Caco-2 (cell line): ENCODE data around the gene WNT5B. TPM values are rescaled to one million over a fixed set of nuclear protein-coding genes. Genes with fewer than 3 reads are reported as not detected.

Source experiments
- BruUV-seq: library from RNA; stranded (reverse); fragments of 400-500 nt; replicated peaks from 2 replicates; lab custom pipeline; 2021; lab: Mats Ljungman, UMichigan
- CTCF ChIA-PET: fragments of 300-600 bp; sonication (Branson Sonifier 250); formaldehyde crosslinking; loops from one replicate; lab custom pipeline; 2022; ENCODE audit warnings: antibody characterized with exemption; lab: Charles Lee
- POLR2A ChIA-PET: fragments of 300-600 bp; sonication (Branson Sonifier 250); formaldehyde crosslinking; loops from one replicate; lab custom pipeline; 2022; ENCODE audit warnings: antibody characterized with exemption; lab: Charles Lee
- DNase-seq, 2 experiments: peaks; one replicate each; pipeline versions ENCODE4 v3.0.0 to v3.0.0-alpha.2; 2020 to 2022
- H3K27me3 ChIP-seq: replicated peaks from 2 replicates; pipeline ENCODE4 v1.6.0; 2011; ENCODE audit warnings: low read length; ENCODE audit not compliant: control insufficient read depth, insufficient read depth
- H3K36me3 ChIP-seq: 2 replicates; pipeline ENCODE4 v1.5.1; 2011; ENCODE audit warnings: low read length; ENCODE audit not compliant: control insufficient read depth, insufficient read depth
- H3K4me1 ChIP-seq: fragments of 250-450 bp; sonication (Bioruptor Pico); 2 replicates; pipeline ENCODE4 v1.5.1; 2020; ENCODE audit warnings: mild to moderate bottlenecking
- H3K4me3 ChIP-seq: 2 replicates; pipeline ENCODE4 v1.5.1; 2011; ENCODE audit warnings: low read depth, mild to moderate bottlenecking, control low read depth, low read length
- H3K9me3 ChIP-seq: fragments of 250-450 bp; sonication (Bioruptor Pico); 2 replicates; pipeline ENCODE4 v1.5.1; 2020; ENCODE audit warnings: mild to moderate bottlenecking, moderate library complexity
- H3K27ac Mint-ChIP-seq: one replicate; pipeline ENCODE4 v1.8.0; 2022; ENCODE audit warnings: mixed read lengths; ENCODE audit not compliant: unreplicated experiment
- H3K27me3 Mint-ChIP-seq: one replicate; pipeline ENCODE4 v1.8.0; 2022; ENCODE audit warnings: mixed read lengths; ENCODE audit not compliant: insufficient read depth, unreplicated experiment
- H3K36me3 Mint-ChIP-seq: one replicate; pipeline ENCODE4 v1.8.0; 2022; ENCODE audit warnings: mild to moderate bottlenecking, mixed read lengths; ENCODE audit not compliant: insufficient read depth, unreplicated experiment
- H3K4me1 Mint-ChIP-seq: one replicate; pipeline ENCODE4 v1.8.0; 2022; ENCODE audit warnings: low read depth, mixed read lengths; ENCODE audit not compliant: unreplicated experiment
- H3K4me3 Mint-ChIP-seq: one replicate; pipeline ENCODE4 v1.8.0; 2022; ENCODE audit warnings: mild to moderate bottlenecking, moderate library complexity, mixed read lengths; ENCODE audit not compliant: unreplicated experiment
- H3K9me3 Mint-ChIP-seq: one replicate; pipeline ENCODE4 v1.8.0; 2022; ENCODE audit warnings: mixed read lengths; ENCODE audit not compliant: unreplicated experiment
- CTCF ChIP-seq, 2 experiments: fragments of 200-600 bp in 1 of 2; IDR thresholded peaks; 1 replicate in 1 of 2; 2 replicates in 1 of 2; pipeline versions ENCODE4 v1.5.1 to v1.8.0; 2011 to 2022; ENCODE audit warnings: antibody characterized with exemption in 1 of 2, control low read depth in 1 of 2, inconsistent platforms in 1 of 2, low read depth in 1 of 2, low read length in 1 of 2, mild to moderate bottlenecking in 1 of 2, moderate library complexity in 1 of 2; ENCODE audit not compliant: insufficient read depth in 1 of 2, severe bottlenecking in 1 of 2, unreplicated experiment in 1 of 2
- intact Hi-C: fragments of 100-400 bp; cut with micrococcal nuclease; formaldehyde crosslinking; loops from one replicate; pipeline ENCODE4 v1.10.0; 2022; ENCODE audit not compliant: unreplicated experiment
- total RNA-seq: library from RNA; stranded (reverse); gene quantifications from 2 replicates; pipeline ENCODE4 v1.2.3, GENCODE V29; 2022

WNT5B gene
- total RNA-seq, 1 experiment from 2014 or later = 6.9 TPM

GRCh38 chr12:1580526-1580925, 48.5 kb upstream of the WNT5B start:
- H3K9me3 Mint-ChIP-seq = no peaks in the 10 kb centered on the region
- H3K27ac Mint-ChIP-seq = no peak overlapping the region
- no peak for DNase-seq
- no peaks in the 10 kb centered on the region for H3K36me3 Mint-ChIP-seq
- H3K36me3 ChIP-seq = no peaks in the 10 kb centered on the region
- intact Hi-C loops = loop anchor here (5.0 to 10.0 kb wide), 2 partner anchors 306 to 633 kb away; partner anchors contain the start of gene RAD52
- ChIA-PET POLR2A (no interaction called here), CTCF (no interaction called here)
- peaks cover 12% of the 10 kb centered on the region for H3K4me1 Mint-ChIP-seq
- H3K27me3 Mint-ChIP-seq = no peaks in the 10 kb centered on the region
- no peak overlapping the region for H3K4me3 ChIP-seq
- no peak overlapping the region for H3K4me3 Mint-ChIP-seq
- BruUV-seq = no TSS peak
- TF ChIP-seq CTCF (IDR thresholded peaks at IDR 0.05; ENCODE audit: insufficient read depth in 1 of 2, low read depth in 1 of 2, low read length in 1 of 2, severe bottlenecking in 1 of 2, unreplicated experiment in 1 of 2) = no peak
- H3K27me3 ChIP-seq = no peaks in the 10 kb centered on the region
- no peaks in the 10 kb centered on the region for H3K9me3 ChIP-seq
- peaks cover 21% of the 10 kb centered on the region for H3K4me1 ChIP-seq

DNA sequence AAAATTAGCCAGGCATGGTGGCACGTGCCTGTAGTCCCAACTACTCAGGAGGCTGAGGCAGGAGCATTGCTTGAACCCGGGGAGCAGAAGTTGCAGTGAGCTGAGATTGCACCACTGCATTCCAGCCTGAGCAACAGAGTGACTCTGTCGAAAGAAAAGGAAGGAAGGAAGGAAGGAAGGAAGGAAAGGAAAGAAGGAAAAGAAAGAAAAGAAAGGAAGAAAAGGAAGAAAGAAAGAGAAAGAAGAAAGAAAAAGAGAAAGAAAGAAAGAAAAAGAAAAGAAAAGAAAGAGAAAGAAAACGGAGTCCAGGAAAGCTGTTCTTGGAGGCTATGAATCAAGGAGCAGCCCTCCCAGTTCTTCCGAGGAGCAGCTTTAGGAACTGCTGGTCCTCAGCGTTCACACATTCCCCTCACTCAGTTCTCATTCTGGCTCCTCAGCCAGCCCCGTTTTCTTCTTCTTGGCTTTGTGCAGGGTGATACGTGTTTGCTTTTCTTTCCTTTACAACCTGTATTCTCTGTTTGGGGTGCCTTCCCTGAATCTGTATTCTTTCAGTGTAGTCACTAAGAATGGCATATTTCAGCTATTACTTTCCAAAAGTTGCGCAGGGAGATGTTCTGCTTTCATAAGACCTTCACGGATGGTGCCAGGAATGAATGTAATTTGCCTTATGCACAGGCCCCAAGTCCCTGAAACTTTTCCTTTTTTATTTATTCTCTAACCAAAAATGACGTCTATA, 46.9 kb upstream of the WNT5B start:
- CTCF ChIA-PET = interaction anchor here (1.6 to 3.2 kb wide), 3 partner anchors 24 to 1006 kb away, joined by 4 to 91 read pairs (median 15); no protein-coding TSS in a partner anchor
- Mint-ChIP-seq H3K27ac (no peak overlapping the region), H3K27me3 (no peaks in the 10 kb centered on the region), H3K4me1 (no peaks in the 10 kb centered on the region), H3K4me3 (no peak overlapping the region), H3K9me3 (no peaks in the 10 kb centered on the region), H3K36me3 (no peaks in the 10 kb centered on the region)
- Histone ChIP-seq H3K9me3 (no peaks in the 10 kb centered on the region), H3K4me1 (peaks cover 5% of the 10 kb centered on the region), H3K27me3 (no peaks in the 10 kb centered on the region), H3K4me3 (no peak overlapping the region), H3K36me3 (no peaks in the 10 kb centered on the region)
- no peak for DNase-seq
- POLR2A ChIA-PET = interaction anchor here (0.7 kb wide), 1 partner anchor 156 kb away, joined by 3 read pairs; no protein-coding TSS in a partner anchor
- intact Hi-C loops = loop anchor here (2.0 to 10.0 kb wide), 3 partner anchors 63 to 635 kb away; partner anchors contain the start of gene RAD52
- TF ChIP-seq CTCF (IDR thresholded peaks at IDR 0.05; ENCODE audit: insufficient read depth in 1 of 2, low read depth in 1 of 2, low read length in 1 of 2, severe bottlenecking in 1 of 2, unreplicated experiment in 1 of 2) = no peak
- BruUV-seq = no TSS peak

DNA sequence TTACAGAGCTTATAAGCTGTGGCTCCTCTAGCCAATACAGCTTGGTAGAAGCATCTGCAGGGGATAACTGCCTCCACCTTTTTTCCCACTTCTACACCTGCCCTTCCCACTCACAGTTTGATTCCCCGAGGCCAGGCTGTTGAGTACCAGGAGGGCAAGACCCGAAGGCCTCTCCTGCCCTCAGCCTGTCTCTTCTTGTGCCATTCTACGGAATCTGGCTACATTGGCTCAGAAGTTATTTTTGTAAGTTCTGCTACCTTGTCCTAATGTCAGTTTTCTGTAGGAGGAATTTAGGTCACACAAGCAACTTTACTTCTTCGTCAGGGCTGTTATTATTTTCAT, 46.4 kb upstream of the WNT5B start:
- H3K27ac Mint-ChIP-seq = no peak overlapping the region
- no peaks in the 10 kb centered on the region for H3K4me1 Mint-ChIP-seq
- no peak overlapping the region for H3K4me3 Mint-ChIP-seq
- no peak overlapping the region for H3K4me3 ChIP-seq
- ChIA-PET CTCF (interaction anchor here (0.5 to 3.2 kb wide), 9 partner anchors 10 to 1080 kb away, joined by 3 to 91 read pairs (median 5); no protein-coding TSS in a partner anchor), POLR2A (interaction anchor here (1.4 kb wide), 1 partner anchor 592 kb away, joined by 3 read pairs; the partner anchor contains the start of gene ERC1)
- no TSS peak for BruUV-seq
- H3K36me3 ChIP-seq = no peaks in the 10 kb centered on the region
- no peaks in the 10 kb centered on the region for H3K9me3 ChIP-seq
- no peaks in the 10 kb centered on the region for H3K27me3 ChIP-seq
- H3K4me1 ChIP-seq = no peaks in the 10 kb centered on the region
- DNase-seq = no peak
- intact Hi-C loops = loop anchor here (2.0 to 10.0 kb wide), 3 partner anchors 64 to 635 kb away; partner anchors contain the start of gene RAD52
- no peak for TF ChIP-seq CTCF (IDR thresholded peaks at IDR 0.05; ENCODE audit: insufficient read depth in 1 of 2, low read depth in 1 of 2, low read length in 1 of 2, severe bottlenecking in 1 of 2, unreplicated experiment in 1 of 2)
- no peaks in the 10 kb centered on the region for H3K36me3 Mint-ChIP-seq
- no peaks in the 10 kb centered on the region for H3K27me3 Mint-ChIP-seq
- H3K9me3 Mint-ChIP-seq = no peaks in the 10 kb centered on the region
